GM23248 (cell line): ENCODE measurements around the gene SPATA19. TPM values are rescaled to one million over a fixed set of nuclear protein-coding genes. Genes with fewer than 3 reads are reported as not detected.

Experiments
- DNase-seq: peaks from one replicate; pipeline ENCODE4 v3.0.0-alpha.2; 2015
- H2AFZ ChIP-seq: fragments of 200-600 bp; sonication (generic); 2 replicates; pipeline ENCODE4 v1.6.1; 2016; ENCODE audit warnings: antibody characterized with exemption
- H3F3A ChIP-seq: fragments of 200-600 bp; sonication (generic); 2 replicates; pipeline ENCODE4 v1.6.1; 2016; ENCODE audit warnings: mild to moderate bottlenecking, antibody characterized with exemption, mixed run types; ENCODE audit not compliant: insufficient read depth
- H3K27ac ChIP-seq: fragments of 200-600 bp; sonication (generic); 2 replicates; pipeline ENCODE4 v1.5.1; 2016; ENCODE audit warnings: mild to moderate bottlenecking
- H3K27me3 ChIP-seq: fragments of 200-600 bp; sonication (generic); replicated peaks from 2 replicates; pipeline ENCODE4 v1.6.1; 2016; ENCODE audit warnings: mild to moderate bottlenecking; ENCODE audit not compliant: insufficient read depth
- H3K36me3 ChIP-seq: fragments of 200-600 bp; sonication (generic); 2 replicates; pipeline ENCODE4 v1.6.1; 2016; ENCODE audit warnings: low read depth, mild to moderate bottlenecking
- H3K4me1 ChIP-seq: fragments of 200-600 bp; sonication (generic); 2 replicates; pipeline ENCODE4 v1.6.1; 2016; ENCODE audit warnings: mild to moderate bottlenecking; ENCODE audit not compliant: insufficient read depth
- H3K4me2 ChIP-seq: fragments of 200-600 bp; sonication (generic); one replicate; pipeline ENCODE4 v1.6.1; 2016; ENCODE audit warnings: mild to moderate bottlenecking; ENCODE audit not compliant: unreplicated experiment
- H3K4me3 ChIP-seq: fragments of 200-600 bp; sonication (generic); 2 replicates; pipeline ENCODE4 v1.5.1; 2016; ENCODE audit warnings: mild to moderate bottlenecking
- H3K79me2 ChIP-seq: fragments of 200-600 bp; sonication (generic); 2 replicates; pipeline ENCODE4 v1.6.1; 2016; ENCODE audit warnings: mild to moderate bottlenecking; ENCODE audit not compliant: insufficient read depth
- H3K9ac ChIP-seq: fragments of 200-600 bp; sonication (generic); 2 replicates; pipeline ENCODE4 v1.6.1; 2016; ENCODE audit warnings: mild to moderate bottlenecking
- H3K9me2 ChIP-seq: fragments of 200-600 bp; sonication (generic); 2 replicates; pipeline ENCODE4 v1.6.1; 2016; ENCODE audit warnings: mixed run types, mild to moderate bottlenecking, moderate library complexity; ENCODE audit not compliant: insufficient read depth
- H3K9me3 ChIP-seq: fragments of 200-600 bp; sonication (generic); one replicate; pipeline ENCODE4 v1.6.1; 2017; ENCODE audit warnings: low read depth
- H4K20me1 ChIP-seq: fragments of 200-600 bp; sonication (generic); 2 replicates; pipeline ENCODE4 v1.6.0; 2016; ENCODE audit not compliant: insufficient read depth
- EZH2 ChIP-seq: fragments of 200-600 bp; sonication (generic); IDR thresholded peaks from 2 replicates; pipeline ENCODE4 v1.6.1; 2018; ENCODE audit warnings: antibody characterized with exemption, mild to moderate bottlenecking; ENCODE audit not compliant: insufficient read depth, poor library complexity, severe bottlenecking
- EZH2phosphoT487 ChIP-seq: fragments of 200-600 bp; sonication (generic); IDR thresholded peaks from 2 replicates; pipeline ENCODE4 v1.6.1; 2018; ENCODE audit warnings: antibody characterized with exemption, moderate library complexity, mild to moderate bottlenecking, low read depth; ENCODE audit not compliant: insufficient read depth
- WGBS, 2 experiments: methylation state at CpG; one replicate each; pipeline ENCODE4 v1.1.6; 2015 to 2017; ENCODE audit warnings: low lambda C conversion rate in 2 of 2, low coverage in 1 of 2; ENCODE audit errors: missing lambda C conversion rate in 2 of 2; 5-methylcytosine and 5-hydroxymethylcytosine counted together
- in situ Hi-C: fragments of 300-500 bp; cut with MboI; formaldehyde crosslinking; loops from 2 replicates; pipeline ENCODE4 v1.15.0; 2020
- polyA plus RNA-seq: library from polyadenylated mRNA; unstranded; fragments of >200 nt; fragmentation: Nextera tagmentation; extraction: Ambion mirVana; gene quantifications from 2 replicates; pipeline ENCODE4 v1.2.1, GENCODE V29; 2016
- total RNA-seq: library from RNA; depleted of rRNA; stranded (reverse); fragments of >200 nt; shearing (Covaris generic); gene quantifications from 2 replicates; pipeline ENCODE4 v1.2.3, GENCODE V29; 2014

SPATA19 gene
- total and polyA plus RNA-seq, 2 experiments from 2014 or later: not detected

DNA sequence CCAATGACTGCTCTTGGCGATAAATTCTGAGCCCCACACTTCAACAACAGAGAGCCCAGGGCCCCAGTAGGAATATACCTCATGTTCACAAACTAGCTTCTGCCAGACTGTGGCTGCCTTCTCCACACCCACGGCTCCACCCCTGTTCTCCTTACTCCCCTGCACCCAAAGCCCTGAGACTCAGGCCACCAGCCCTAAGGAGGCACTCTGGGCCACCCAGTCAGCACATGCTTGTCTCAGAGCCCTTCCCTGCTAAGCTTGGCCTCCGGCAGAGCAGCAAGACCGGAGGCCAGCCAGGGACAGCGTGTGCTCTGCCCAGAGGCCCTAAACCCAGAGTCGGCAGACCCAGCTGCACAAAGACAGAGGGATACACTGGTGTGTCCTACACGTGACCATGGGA, 27.9 kb downstream of the SPATA19 start:
- no peak for TF ChIP-seq EZH2
- no peak for TF ChIP-seq EZH2phosphoT487
- Histone ChIP-seq H3K4me3 (no peak overlapping the region), H3K9me3 (no peaks in the 10 kb centered on the region), H3K4me1 (no peaks in the 10 kb centered on the region), H4K20me1 (no peaks in the 10 kb centered on the region), H3K79me2 (no peaks in the 10 kb centered on the region), H3K4me2 (no peak overlapping the region), H2AFZ (no peak overlapping the region), H3F3A (no peaks in the 10 kb centered on the region), H3K27ac (no peak overlapping the region), H3K9ac (no peak overlapping the region), H3K27me3 (no peaks in the 10 kb centered on the region), H3K9me2 (no peaks in the 10 kb centered on the region), H3K36me3 (no peaks in the 10 kb centered on the region)
- no peak for DNase-seq
- in situ Hi-C loops: no loop called here
- 16 to 17% methylated on average over 7 of the region's 7 CpGs for WGBS, 2 experiments

DNA sequence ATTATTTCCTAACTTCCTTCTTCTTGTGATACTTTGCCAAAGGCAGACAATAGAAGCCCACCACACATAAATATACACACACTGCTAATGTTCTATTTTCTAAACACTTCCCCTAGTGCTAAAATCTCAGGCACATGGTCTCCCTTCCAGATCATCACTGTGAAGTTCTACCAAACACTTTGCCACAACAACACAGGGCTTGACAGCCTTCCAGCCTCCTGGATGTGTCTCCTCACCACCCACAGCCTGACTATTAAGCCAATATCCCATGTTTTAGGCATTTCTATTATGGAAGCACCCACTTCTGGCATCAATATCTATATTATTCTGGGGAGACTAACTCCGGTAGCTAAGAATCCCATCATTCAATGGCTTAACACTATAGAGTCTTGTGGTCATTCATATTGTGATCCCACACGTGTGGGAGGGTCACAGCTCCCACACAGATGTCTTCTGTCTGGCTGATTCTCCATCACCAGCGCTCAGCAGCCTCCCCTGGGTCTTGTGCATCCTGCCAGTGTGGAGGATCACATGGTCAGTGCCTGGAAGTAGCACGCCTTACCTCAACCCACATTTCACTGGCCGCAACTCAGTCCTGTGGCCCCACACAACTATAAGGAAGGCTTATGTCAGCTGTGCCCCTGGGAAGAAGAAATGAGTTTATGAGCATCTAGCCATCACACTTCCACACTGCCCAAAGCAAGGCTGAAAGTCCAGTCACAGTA, 29.0 kb downstream of the SPATA19 start:
- Histone ChIP-seq H3K79me2 (no peaks in the 10 kb centered on the region), H2AFZ (no peak overlapping the region), H3F3A (no peaks in the 10 kb centered on the region), H3K4me2 (no peak overlapping the region), H3K4me3 (no peak overlapping the region), H3K27me3 (no peaks in the 10 kb centered on the region), H3K9ac (no peak overlapping the region), H3K36me3 (no peaks in the 10 kb centered on the region), H4K20me1 (no peaks in the 10 kb centered on the region), H3K27ac (no peak overlapping the region), H3K9me3 (no peaks in the 10 kb centered on the region), H3K4me1 (no peaks in the 10 kb centered on the region), H3K9me2 (no peaks in the 10 kb centered on the region)
- in situ Hi-C loops: no loop called here
- TF ChIP-seq EZH2 (no peak), EZH2phosphoT487 (no peak)
- 13 to 14% methylated on average over 5 of the region's 5 CpGs for WGBS, 2 experiments
- no peak for DNase-seq

- H3K4me2 ChIP-seq: no peak overlapping the region
- H3K27me3 ChIP-seq: no peaks in the 10 kb centered on the region
- 4 to 5% methylated on average over 5 of the region's 5 CpGs for WGBS, 2 experiments
- H2AFZ ChIP-seq: no peak overlapping the region
- H3K9ac ChIP-seq: no peak overlapping the region
- no peaks in the 10 kb centered on the region for H3F3A ChIP-seq
- H3K9me2 ChIP-seq: no peaks in the 10 kb centered on the region
- H3K4me1 ChIP-seq: no peaks in the 10 kb centered on the region
- no peak overlapping the region for H3K4me3 ChIP-seq
- no peaks in the 10 kb centered on the region for H3K79me2 ChIP-seq
- H4K20me1 ChIP-seq: no peaks in the 10 kb centered on the region
- TF ChIP-seq EZH2phosphoT487: no peak
- TF ChIP-seq EZH2: no peak
- in situ Hi-C loops: no loop called here
- H3K36me3 ChIP-seq: no peaks in the 10 kb centered on the region
- H3K9me3 ChIP-seq: no peaks in the 10 kb centered on the region
- no peak for DNase-seq
- no peak overlapping the region for H3K27ac ChIP-seq
Observed at GRCh38 chr11:133815636-133816035, 29.7 kb downstream of the SPATA19 start.

DNA sequence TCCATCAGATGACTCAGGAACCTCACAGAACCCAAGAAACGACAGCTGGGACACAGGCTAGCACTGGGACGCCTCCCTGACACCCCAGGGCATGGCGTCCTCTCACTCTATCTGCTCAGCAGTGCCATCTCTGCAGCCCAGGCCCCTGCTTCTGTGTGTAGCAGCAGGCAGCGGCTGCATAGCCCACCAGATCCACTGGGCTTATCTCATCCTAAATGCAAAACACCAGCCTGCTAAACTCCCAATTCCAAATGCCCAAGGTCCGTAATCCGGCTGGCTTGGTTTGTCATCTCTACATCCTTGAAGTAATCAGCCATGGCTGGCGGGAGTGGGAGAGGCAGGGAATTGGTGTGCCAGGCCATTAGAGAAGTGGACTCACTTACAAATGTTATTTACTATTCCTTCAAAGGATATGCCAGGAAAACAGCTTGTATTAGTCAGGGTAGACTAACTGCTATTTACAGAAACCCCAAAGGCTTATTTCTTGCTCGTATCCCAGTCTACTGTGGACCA, 30.7 kb downstream of the SPATA19 start:
- H3K9me3 ChIP-seq: no peaks in the 10 kb centered on the region
- no peaks in the 10 kb centered on the region for H3K9me2 ChIP-seq
- H3K27me3 ChIP-seq: no peaks in the 10 kb centered on the region
- H3K27ac ChIP-seq: no peak overlapping the region
- H3K79me2 ChIP-seq: no peaks in the 10 kb centered on the region
- H3K4me3 ChIP-seq: no peak overlapping the region
- TF ChIP-seq EZH2 (no peak), EZH2phosphoT487 (no peak)
- H3K4me1 ChIP-seq: no peaks in the 10 kb centered on the region
- no peaks in the 10 kb centered on the region for H3F3A ChIP-seq
- in situ Hi-C loops: no loop called here
- no peaks in the 10 kb centered on the region for H4K20me1 ChIP-seq
- 9 to 16% methylated on average over 8 of the region's 8 CpGs for WGBS, 2 experiments
- H3K36me3 ChIP-seq: no peaks in the 10 kb centered on the region
- no peak overlapping the region for H3K4me2 ChIP-seq
- H2AFZ ChIP-seq: no peak overlapping the region
- H3K9ac ChIP-seq: no peak overlapping the region
- no peak for DNase-seq
